Endothelial cell of umbilical vein (primary cell): ENCODE data around the gene CENPN.

ENCODE experiments used
- EZH2 ChIP-seq: IDR thresholded peaks from 2 replicates; pipeline ENCODE4 v1.6.1; 2012; ENCODE audit warnings: borderline replicate concordance, low read depth, mild to moderate bottlenecking, moderate library complexity, low read length, inconsistent platforms; ENCODE audit not compliant: severe bottlenecking
- JUN ChIP-seq: IDR thresholded peaks from 2 replicates; pipeline ENCODE4 v1.6.1; 2011; ENCODE audit warnings: borderline replicate concordance, low read depth; ENCODE audit not compliant: insufficient read length, insufficient read depth
- POLR2A ChIP-seq: IDR thresholded peaks from 2 replicates; pipeline ENCODE4 v1.6.1; 2012; ENCODE audit warnings: low read depth, mild to moderate bottlenecking, control low read depth, low read length
- POLR2AphosphoS5 ChIP-seq: IDR thresholded peaks from 2 replicates; pipeline ENCODE4 v1.6.1; 2012; ENCODE audit warnings: low read depth, mild to moderate bottlenecking, control low read depth, low read length, moderate library complexity; ENCODE audit not compliant: insufficient read depth
- TF ChIP-seq, protein P1 (sequence below), 2 donors: IDR thresholded peaks; 1 replicate in 1 of 2; 2 replicates in 1 of 2; pipeline ENCODE4 v1.5.1; 2011; ENCODE audit warnings: low read length in 2 of 2, mild to moderate bottlenecking in 2 of 2, moderate library complexity in 2 of 2, control low read depth in 1 of 2, inconsistent platforms in 1 of 2, low read depth in 1 of 2; ENCODE audit not compliant: insufficient read depth in 1 of 2; ENCODE audit errors: extremely low read depth in 1 of 2

DNA sequence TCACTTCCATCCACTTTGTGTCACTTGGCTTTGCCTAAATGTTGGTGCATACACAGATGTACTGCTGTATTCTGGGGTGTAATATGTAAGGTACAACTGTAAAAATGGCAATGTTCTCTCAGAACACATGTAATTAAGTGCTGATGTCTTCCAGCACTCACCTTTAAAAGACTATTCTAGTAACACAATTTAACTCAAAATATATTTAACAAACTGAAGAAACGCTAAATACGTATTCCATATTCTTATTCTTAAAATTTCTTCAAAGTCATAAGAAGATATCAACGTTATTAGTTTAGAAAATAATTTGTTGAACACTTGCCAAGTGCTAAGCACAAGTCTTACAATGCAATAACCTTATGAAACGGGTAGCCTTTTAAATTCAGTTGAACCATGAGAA, 4.0 kb upstream of the CENPN start:
- TF ChIP-seq, protein P1, sequence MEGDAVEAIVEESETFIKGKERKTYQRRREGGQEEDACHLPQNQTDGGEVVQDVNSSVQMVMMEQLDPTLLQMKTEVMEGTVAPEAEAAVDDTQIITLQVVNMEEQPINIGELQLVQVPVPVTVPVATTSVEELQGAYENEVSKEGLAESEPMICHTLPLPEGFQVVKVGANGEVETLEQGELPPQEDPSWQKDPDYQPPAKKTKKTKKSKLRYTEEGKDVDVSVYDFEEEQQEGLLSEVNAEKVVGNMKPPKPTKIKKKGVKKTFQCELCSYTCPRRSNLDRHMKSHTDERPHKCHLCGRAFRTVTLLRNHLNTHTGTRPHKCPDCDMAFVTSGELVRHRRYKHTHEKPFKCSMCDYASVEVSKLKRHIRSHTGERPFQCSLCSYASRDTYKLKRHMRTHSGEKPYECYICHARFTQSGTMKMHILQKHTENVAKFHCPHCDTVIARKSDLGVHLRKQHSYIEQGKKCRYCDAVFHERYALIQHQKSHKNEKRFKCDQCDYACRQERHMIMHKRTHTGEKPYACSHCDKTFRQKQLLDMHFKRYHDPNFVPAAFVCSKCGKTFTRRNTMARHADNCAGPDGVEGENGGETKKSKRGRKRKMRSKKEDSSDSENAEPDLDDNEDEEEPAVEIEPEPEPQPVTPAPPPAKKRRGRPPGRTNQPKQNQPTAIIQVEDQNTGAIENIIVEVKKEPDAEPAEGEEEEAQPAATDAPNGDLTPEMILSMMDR (IDR thresholded peaks at IDR 0.05; ENCODE audit: extremely low read depth in 1 of 2, insufficient read depth in 1 of 2, low read depth in 1 of 2, low read length in 2 of 2): no peak
- no peak for TF ChIP-seq JUN
- no peak for TF ChIP-seq EZH2
- TF ChIP-seq POLR2A: no peak
- TF ChIP-seq POLR2AphosphoS5: no peak
